ENCODE measurements around the gene SNX27.

SNX27 gene

DNA sequence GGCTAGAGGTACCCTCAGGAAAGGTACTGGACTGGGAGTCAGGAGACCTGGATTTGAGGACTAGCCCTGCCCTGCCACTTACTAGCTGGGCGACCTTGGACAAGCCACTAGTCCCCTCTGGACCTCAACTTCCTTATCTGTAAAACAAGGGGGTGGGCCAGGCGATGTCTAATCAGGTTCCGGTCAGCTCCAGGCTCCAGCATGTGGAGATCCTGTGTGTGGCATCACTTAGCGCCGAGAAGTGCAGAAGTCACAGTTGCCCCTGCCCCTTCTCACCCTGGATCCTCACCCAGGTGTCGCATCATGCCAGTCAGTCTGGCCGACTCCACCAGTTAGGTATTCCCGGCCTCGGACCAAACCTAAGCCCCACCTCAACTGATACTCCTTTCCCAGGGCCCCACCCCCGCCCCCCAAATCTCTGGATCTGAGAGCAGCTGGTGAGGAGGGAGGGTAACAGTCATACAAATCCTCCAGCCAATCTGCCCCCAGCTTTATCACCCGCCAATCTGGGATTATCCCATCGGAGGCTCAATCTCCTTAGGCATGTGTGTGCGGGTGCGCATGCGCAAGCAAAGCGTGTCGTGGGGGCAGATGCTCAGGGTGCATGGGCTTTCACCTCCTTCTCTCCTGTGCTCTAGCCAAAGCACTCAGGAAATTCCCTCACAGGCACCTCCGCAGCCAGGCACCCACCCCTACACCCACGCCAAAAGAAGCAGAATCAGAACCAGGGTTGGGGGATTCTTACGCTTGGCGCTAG is 99.4 kb downstream of the SNX27 start:
- no peak overlapping the region for H3K4me3 ChIP-seq (ENCODE audit: control insufficient read depth, low read depth, low read length)
- TF ChIP-seq, protein P1, sequence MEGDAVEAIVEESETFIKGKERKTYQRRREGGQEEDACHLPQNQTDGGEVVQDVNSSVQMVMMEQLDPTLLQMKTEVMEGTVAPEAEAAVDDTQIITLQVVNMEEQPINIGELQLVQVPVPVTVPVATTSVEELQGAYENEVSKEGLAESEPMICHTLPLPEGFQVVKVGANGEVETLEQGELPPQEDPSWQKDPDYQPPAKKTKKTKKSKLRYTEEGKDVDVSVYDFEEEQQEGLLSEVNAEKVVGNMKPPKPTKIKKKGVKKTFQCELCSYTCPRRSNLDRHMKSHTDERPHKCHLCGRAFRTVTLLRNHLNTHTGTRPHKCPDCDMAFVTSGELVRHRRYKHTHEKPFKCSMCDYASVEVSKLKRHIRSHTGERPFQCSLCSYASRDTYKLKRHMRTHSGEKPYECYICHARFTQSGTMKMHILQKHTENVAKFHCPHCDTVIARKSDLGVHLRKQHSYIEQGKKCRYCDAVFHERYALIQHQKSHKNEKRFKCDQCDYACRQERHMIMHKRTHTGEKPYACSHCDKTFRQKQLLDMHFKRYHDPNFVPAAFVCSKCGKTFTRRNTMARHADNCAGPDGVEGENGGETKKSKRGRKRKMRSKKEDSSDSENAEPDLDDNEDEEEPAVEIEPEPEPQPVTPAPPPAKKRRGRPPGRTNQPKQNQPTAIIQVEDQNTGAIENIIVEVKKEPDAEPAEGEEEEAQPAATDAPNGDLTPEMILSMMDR (IDR thresholded peaks at IDR 0.05; ENCODE audit: control insufficient read depth, insufficient read depth, low read depth, low read length, missing control alignments), result no peak
- no peak for DNase-seq (ENCODE audit: low read depth)

DNA sequence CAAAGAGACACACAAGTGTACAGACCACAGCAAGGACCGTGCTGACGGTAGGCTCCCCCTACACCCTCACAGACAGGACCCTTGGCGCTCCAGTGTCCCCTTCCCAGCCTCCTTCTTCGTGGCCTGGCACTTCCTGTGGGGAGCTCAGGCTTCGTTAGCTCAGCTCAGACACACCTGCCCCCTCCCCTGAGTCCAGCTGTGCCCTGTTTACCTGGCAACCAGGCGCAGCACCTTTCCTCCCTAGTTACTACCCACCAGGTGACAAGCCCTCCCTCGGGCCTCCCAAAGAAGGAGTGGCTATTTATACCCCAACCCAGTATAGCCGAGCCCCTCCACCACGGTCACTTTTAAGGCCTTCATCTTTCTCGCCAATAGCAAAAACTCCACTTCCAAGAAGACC is 100.1 kb downstream of the SNX27 start:
- DNase-seq (ENCODE audit: low read depth), result no peak
- no peak overlapping the region for H3K4me3 ChIP-seq (ENCODE audit: control insufficient read depth, low read depth, low read length)

DNA sequence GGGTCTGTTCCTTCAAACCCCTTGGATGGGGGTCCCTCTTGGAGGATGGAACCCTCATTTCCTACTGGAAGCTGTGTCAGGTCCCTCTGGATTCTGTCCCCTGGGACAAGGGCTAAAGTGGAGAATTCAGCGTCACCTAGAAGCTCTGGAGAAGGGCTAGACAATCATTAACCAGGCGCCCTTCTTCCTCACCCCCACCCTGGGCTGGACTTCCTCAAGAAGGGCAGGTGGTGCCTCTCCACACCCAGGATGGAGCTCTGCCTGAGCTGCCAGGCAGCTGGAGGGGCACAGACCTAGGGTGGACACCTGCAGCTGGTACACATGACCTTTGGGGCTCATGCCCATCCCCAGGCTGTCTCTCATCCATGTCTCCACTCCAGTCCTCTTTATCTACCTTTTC is 101.2 kb downstream of the SNX27 start:
- TF ChIP-seq, protein P1 (IDR thresholded peaks at IDR 0.05; ENCODE audit: control insufficient read depth, insufficient read depth, low read depth, low read length, missing control alignments), result no peak
- H3K4me3 ChIP-seq (ENCODE audit: control insufficient read depth, low read depth, low read length), result no peak overlapping the region
- no peak for DNase-seq (ENCODE audit: low read depth)

More for the DNA sequence above, 100.1 kb downstream of the SNX27 start:
- TF ChIP-seq, protein P1 (IDR thresholded peaks at IDR 0.05; ENCODE audit: control insufficient read depth, insufficient read depth, low read depth, low read length, missing control alignments), result no peak

DNA sequence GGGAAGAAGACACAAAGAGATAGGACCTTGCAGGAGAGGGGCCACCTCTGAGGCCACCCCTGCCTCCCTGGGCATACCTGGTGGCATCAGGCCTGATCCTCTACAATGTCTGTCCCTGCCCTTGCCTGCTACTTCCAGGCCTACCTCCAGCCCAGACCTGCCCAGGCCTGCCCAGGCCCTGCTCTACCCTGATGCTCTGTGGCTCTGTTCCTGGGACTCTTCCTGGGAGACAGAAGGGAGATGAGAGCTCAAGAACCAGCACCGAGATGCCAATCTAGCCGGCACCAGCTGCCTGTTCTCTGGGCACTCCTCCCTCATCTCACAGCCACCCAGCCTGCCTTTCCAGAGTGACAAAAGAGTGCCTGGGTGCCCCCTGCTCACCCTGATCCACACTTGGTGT is 102.0 kb downstream of the SNX27 start:
- DNase-seq (ENCODE audit: low read depth), result no peak

DNA sequence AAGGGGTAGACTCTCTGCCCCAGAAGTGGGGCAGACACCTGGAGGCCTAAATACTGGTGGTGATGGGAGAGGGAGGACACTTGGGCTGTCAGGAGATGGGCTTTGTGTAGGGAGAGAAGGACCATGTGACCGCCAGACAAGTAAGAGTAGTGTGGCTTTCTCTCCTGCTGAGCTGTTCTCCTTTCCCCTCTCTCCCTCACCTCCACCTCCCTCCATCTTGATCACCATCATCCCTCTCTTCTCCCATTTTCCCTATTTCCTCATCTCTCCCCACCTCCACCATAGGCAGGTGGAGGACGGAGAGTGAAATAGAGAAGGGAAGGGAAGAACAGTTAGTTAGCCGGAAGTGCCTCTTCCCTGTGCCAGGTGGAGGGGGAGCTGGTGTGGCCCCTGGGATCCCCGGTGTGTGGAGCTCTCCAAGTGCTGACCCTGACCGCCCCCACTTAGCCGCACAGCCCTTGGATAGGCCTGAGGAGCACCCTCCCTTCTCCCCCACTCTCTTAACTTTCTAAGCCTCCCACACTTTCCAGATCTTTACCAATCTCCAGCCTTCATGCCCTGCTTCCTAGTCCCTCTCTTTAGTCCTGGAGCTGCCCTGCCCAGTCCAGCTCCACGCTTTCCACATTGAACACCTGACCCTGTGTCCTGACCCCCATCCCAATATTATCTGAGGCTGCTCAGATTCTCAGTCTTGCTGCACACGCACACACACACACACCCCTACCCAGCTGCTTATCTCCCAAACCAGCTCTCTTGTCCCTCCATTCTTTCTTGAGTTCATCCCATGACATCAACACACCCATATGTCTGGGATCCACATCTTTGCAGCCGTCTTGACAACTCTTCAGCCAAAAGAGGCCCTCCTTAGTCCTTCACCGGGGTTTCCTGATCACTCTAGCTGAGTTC is 103.2 kb downstream of the SNX27 start:
- no peak overlapping the region for H3K4me3 ChIP-seq (ENCODE audit: control insufficient read depth, low read depth, low read length)
- DNase-seq (ENCODE audit: low read depth), result no peak
- TF ChIP-seq, protein P1 (IDR thresholded peaks at IDR 0.05; ENCODE audit: control insufficient read depth, insufficient read depth, low read depth, low read length, missing control alignments), result no peak

More for the DNA sequence above, 102.0 kb downstream of the SNX27 start:
- H3K4me3 ChIP-seq (ENCODE audit: control insufficient read depth, low read depth, low read length), result no peak overlapping the region
- TF ChIP-seq, protein P1 (IDR thresholded peaks at IDR 0.05; ENCODE audit: control insufficient read depth, insufficient read depth, low read depth, low read length, missing control alignments), result no peak

DNA sequence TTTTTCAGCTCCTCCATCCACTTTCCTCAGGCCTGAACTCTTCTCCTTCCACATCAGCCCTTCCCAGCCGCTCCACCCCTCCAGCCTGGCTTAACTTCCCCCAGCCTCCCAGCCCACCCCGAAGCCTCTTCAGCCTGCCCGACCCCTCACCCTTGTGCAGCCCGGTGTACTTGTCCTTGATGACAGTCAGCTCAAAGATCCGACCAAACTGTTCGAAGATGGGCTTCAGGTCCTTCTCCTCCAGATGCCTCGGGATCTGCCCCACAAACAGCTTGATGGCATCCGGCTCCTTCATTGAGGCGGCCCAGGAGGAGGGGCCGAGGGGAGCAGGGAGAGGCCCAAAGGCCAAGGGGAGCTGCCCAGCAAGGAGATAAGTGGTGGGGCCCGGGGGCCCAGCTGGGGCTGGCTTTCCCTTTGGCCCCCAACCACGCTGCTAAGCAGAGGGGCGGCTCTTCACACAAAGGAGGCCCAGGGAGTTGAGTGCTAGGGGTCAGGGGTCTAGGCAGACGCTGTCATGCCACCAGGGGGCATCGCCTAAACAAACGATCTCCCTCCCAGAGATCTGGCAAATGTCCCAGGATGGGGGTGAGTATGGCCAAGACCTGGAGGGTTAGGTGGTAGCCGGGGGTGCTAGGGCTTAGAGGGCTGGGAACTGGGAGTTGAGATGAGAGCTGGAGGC is 104.0 kb downstream of the SNX27 start:
- no peak overlapping the region for H3K4me3 ChIP-seq (ENCODE audit: control insufficient read depth, low read depth, low read length)
- TF ChIP-seq, protein P1 (IDR thresholded peaks at IDR 0.05; ENCODE audit: control insufficient read depth, insufficient read depth, low read depth, low read length, missing control alignments), result no peak
- DNase-seq (ENCODE audit: low read depth), result no peak
